IPS DF 4.7 (cell line): ENCODE data around the gene LASP1.

Source experiments
- DNase-seq: peaks from one replicate; pipeline ENCODE4 v3.0.0-alpha.2; 2013; ENCODE audit warnings: low spot score; ENCODE audit errors: extremely low read depth

Gene LASP1

DNA sequence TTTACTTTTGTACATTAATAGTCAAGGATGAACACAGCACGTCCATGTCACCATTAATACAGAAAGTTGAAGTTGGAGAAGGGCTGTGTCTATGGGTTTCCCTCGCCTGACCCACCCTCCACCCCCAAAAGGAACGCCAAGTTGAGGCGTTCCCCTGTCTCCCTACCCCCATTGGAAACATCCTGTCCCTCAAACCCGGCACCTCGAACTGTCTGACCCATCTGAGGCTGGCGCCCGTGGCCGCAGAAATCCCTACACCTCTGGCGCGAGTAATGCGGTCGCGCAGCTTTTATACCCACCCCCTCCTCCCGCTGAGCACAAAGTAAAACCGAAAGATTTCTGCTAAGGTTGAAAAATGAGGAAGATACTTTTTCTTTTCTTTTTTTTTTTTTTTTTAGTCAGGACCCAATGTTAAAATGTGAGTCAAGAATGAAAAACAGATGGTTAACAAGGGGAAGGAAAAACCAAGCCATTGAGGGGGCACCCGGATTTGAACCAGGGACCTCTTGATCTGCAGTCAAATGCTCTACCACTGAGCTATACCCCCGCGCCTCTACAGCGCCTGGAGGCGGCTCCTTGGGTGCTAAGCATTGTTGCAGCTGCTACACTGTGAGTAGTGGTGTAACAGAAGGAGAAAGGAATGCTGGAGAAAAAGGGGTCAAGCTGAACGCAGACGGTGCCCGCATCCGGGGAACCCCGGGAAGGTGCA is 887 bp upstream of the LASP1 start:
- no peak for DNase-seq

DNA sequence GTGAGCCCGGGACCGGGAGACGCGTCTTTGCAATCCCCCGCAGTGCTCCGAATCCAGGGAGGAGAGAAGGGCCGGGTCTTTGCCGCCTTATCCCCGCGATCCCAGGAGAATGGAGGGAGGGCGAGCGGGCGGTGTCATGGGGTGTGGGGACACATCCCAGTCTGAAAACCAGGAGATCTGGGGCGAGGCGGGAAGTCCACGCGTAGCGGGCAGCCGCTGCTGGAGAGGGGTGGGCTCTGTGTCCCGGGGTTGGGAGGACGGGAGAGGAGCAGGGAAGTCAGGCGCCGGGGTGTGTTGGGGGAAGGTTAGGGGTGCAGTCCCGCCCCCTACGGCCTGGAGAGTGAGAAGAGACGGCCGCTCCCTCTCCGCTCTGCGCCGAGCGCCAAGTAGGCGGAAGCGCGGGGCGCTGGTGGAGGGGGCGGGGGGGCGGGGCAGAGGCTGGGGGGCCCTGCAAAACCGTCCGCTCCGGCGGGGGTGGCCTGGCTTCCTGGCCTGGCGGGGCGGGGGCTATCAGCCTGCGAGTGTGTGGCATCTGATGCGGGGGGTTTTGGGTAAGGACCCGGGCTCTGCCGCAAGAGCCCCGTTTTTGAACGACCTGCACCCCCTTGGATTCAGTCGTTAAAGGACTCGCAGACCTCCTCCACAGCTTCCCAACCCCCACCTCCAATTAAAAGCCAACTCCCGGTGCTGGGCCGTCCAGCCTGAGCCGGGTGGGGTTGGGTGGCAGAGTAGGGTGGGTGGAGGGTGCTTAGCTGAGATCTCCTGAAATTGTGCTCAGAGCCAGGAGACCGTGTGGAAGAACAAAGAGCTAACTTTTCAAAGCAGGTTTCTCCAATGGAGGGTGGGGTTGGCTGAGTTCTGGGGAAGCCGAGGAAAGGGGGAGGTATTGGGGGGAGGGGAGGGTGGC is 654 bp downstream of the LASP1 start:
- DNase-seq, result no peak

DNA sequence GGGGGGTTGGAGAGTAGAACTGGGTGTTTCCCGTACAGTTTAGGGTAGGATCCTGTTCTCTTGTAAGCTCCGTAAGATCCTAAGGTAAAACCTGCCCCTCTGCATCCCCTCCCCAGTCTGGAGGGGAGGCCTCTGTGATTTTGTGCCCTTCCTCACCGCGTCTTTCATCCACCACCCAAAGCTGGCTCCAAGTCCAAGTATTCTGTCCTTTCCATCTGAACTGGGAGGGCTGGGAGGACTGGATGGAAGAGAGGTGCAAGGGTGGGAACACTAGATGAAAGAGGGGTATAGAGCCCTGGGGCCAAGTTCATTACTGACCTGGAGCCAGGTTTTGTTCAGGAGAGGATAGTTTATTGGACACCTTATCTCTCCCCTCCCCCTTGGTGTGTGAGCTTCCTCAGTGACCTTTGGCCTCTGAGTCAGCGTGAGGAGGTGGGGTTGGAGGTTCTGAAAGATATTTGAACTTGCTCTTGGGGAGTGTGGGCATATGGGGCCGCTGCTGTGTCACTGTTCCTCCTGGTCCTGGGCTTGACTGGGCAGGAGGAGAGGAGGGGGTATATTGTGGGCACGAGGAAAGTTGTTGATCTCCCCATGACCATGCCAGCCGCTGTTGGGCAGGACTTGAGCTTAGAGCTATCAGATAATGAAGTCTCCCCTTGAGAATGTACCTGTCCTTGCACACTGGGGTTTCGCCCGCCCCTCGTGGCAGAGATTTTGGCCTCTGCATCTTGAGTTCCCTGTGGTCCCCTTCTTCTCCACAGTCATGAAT is 1.6 kb downstream of the LASP1 start:
- no peak for DNase-seq

DNA sequence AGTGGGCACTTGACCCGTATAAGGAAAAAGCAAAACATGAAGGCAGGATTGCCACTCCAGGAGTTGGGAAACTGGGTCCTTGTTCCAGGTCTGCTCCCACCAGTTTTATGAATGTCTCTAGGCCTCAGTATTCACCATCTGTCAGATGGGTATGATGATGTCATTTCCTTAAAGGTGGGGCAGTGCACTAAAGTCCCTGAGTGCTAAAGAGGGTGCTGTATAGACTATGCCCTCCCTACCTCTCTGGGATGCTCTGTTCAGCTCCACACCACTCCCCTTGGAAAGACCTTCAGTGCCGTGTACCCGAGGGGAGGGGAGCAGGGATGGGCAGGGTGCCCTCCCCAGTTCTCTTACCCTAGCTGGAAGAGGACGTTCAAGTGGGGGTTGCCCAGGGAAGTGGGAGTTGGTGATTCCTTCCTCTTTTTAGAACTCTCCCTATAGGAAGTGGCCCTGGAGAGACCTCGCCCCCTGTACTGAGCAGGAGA is 2.2 kb downstream of the LASP1 start:
- no peak for DNase-seq

DNA sequence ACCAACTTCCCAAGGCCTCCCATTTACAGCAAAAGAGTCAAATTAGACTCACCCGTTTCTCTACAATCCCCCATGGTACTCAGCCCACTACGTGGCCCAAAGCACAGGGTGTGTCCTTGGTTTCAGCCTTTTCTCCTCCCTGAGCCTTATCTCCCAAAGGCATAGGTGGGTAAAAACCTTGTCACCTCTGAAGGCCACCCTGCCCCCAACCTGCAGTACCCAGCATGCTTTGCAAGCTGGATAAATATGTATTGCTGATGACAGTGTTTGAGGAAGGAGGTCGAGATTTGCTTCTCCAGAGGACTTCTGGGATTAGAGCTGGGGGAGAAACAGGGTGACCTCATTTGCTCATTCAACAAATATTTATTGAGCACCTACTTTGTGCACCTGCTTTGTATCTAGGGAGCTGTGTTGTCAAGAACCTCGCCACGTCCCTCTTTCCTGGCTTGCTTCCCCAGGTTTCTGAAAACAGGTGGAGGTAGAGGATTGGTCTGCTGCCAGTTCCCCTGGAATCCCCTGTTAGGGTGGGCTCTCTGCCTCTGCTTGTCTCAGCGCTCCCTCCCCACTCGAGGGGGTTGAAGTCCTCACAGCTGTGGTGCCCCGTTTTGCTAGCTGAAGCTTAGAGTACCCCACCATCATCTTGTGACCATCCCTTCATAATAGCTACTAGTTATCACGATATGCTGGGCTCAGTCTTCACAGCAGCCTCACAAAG is 3.0 kb downstream of the LASP1 start:
- DNase-seq, result no peak

DNA sequence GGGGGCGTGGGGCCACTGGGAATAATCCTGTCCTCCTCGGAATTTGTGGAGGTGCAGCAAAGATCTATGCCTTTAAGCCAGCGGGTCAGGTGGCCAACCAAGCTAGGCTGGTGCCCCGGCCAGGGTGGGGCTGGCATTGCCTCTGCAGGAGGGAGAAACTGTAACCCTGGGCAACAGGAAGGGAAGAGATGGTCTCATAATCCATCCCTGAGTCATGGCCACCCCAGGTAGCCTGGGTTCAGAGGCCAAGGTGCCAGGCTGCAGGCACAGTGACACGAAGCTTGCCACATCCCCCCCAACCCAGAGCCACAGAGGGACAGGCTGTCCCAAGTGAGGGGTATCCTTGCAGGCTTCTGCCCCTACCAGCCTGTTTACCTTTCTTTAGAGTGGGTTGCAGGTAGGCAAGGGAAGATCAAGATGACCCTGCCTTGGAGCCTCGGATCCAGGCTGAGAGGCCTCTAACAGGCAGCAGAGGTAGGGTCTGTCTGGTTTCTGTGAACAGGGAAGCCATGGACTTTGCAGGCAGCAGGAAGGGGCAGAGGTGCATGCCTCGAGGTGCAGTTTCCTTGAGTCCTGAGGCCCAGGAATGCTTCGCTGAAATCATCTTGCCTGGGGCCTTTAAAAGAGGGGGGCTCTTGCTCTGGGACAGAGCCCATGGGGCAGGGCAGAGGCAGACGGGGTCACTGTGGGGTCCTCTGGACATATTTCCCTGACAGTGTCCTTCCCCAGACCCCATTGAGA is 4.0 kb downstream of the LASP1 start:
- DNase-seq, result no peak

DNA sequence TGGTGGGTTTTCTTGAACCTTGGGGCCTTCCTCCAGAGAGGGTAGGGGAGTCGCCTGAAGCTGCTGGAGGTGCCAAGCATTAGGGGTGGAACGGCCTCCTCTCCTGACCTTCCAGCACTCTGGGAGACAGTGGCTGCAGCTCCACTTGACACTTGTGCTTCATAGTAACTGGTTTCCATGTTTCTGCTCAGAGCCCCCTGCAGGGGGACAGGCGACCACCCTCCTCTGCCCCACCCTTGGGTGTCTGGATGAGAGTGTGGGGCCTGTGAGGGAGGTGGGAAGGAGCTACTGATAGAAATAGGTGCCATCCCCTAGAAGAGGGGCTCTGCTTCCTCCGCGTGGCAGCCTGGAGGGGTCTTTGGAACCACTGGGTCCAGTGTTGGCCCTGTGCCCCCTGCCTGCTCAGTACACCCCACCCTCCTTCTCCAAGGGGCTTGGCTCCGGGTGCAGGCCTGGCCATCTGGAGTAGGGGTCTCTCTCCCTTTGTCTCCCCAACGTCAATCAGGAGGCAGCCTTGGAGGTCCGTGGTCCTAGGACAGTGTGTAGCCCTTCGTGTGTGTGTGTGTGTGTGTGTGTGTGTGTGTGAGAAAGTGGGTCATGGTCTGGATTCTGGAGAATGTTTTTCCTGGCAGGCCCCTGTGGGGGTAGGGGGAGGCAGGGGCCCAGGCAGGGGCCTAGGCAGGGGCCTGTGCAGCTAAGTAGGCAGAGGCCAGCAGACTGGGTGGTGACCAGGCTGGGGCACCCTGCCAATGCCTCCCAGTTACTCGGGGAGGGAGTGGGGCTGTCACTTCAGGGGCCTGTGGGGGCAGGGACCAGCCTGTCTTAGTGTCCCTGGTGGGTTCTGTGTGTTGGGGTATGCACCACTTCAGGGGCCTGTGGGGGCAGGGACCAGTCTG is 4.9 kb downstream of the LASP1 start:
- no peak for DNase-seq

DNA sequence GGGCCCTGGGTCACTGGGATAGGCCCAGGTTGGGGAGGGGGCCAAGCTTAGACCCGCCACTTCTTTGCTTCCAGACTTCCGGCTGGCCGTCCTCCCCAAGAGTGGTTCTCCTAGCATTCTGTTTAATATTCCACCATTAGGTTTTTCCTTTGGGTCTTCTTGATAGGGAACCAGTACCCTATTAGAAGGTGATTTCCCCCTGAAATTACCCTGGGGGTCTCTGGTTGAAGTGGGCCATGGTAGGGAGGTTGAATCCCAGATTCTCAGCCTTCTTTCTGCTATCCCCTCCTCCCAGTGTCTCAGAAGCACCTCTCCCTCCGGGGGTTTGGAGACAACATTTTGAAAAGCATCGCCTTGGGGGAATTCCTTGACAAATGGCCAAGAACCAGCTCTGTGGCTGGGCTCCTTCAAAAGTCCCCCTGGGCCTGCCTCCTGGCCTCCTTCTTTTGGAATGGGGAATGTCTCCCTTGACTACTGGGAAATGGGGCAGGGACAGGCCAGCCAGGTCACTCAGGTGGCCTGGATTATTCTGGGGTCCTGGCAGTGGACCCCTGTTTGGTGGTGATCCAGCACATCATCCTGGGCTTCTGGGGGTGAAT is 5.7 kb downstream of the LASP1 start:
- DNase-seq, result no peak

DNA sequence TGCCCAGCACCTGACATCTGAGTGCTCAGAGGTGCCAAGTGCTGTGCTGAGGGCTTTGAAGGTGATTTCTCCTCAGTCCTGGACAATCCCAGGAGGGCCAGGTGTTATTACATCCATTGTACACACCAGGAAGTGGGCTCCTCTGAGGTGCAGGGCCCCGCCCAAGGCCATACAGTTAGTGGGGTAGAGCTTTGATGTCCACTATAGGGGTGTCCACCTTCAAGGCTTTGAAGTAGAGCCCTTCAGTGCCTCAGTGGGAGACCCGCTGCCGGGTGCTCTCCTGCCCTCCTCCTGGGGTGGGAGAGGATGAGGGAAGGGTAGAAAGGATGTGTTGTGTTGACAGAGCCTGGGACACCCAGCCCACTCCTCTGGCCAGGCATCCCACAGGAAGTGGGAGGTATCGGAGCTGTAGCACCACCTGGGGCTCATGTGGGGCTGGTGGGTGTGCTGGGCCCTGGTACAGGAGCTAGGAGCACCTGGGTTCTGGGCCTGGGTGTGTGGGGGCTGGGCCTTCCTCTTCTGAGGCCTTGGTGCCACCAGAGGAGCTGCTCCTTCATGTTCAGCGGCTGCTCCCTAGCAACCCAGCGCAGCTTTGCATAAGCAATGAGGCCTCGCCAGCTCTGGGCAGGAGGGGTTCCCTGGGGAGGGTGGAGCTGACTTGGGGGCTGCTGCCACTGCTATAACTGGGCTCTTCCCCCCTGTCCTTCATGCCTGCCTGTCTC is 7.4 kb downstream of the LASP1 start:
- no peak for DNase-seq

DNA sequence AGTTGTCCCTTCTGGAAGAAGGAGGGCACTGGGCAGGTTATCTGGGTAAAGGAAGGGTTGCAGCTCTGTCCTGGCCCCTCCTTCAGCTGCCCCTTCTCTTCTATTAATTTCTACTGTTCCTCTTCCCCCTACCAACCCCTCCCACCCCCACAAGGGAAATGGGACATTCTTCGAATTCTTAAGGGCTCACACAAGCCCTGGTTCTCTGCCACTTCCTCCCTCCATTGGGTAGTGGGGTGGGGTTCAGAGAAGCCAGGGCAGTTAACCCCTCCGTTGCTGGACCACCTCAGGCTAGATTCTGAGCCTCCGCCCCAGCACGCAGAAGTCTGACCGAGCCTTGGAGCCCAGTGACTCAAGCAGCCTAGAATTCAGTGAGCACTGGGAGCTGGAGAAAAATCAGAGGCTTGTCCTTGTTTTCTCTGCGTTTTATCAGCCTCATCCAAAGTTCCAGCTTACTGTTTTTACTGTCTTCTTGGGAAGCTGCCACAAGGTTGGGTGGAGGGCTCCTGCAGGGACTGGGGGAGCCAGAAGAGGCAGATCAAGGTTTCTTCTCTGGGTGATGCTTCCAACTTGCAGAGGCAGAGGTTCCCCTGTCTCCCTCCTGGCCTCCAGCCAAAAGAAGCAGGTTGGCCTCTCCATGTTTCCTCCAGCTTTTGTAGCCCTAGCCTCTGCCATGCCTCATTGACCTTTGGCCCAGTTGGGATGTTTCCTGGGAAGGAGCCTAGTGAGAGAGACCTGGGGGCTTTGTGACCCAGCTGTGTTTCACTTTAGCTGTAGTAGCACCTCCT is 10.2 kb downstream of the LASP1 start:
- DNase-seq, result peak; percentile 92

DNA sequence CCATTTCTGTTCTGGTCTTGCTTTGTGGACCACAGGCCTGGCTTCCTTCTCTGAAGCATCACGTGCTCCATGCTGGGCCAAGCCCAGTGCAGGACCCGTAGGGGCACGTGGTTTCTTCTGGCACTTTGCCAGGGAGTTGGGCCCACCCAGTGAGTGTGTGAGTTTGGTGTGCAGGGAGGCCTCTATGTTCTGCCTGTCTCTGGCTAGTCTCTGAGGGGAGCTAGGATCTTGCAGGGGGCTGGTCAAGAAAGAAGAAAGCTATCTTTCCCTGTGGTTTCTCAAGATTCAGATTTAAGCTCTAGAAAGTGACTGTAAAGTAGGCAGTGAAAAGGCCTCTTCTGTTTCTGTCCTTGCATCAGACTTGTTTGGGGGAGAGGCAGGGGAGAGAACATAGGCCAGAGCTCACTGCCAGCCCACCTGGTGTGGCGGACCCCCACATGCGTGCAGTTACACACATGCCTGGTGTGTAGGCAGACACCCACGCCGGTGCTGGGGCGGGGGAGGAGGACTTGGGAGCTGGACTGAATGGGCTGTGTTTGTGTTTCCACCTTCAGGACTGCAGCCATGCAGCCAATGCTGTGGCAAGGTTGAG is 11.8 kb downstream of the LASP1 start:
- DNase-seq, result no peak

DNA sequence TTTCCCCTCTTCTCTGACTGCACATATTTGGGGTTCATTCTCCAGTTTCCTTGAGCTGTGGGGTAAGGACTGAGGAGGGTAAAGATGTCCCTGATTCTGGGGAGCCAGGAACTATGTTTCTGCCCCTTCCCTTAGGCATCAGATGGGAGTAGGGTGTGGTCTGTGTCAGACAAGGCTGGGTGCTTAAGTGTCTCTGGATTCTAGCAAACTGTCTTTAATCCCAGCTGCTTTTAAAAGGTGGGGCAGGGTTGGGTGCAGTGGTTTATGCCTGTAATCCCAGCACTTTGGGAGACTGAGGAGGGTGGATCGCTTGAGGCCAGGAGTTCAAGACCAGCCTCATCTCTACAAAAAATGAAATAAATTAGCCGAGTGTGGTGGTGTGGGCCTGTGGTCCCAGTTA is 13.0 kb downstream of the LASP1 start:
- DNase-seq, result no peak

DNA sequence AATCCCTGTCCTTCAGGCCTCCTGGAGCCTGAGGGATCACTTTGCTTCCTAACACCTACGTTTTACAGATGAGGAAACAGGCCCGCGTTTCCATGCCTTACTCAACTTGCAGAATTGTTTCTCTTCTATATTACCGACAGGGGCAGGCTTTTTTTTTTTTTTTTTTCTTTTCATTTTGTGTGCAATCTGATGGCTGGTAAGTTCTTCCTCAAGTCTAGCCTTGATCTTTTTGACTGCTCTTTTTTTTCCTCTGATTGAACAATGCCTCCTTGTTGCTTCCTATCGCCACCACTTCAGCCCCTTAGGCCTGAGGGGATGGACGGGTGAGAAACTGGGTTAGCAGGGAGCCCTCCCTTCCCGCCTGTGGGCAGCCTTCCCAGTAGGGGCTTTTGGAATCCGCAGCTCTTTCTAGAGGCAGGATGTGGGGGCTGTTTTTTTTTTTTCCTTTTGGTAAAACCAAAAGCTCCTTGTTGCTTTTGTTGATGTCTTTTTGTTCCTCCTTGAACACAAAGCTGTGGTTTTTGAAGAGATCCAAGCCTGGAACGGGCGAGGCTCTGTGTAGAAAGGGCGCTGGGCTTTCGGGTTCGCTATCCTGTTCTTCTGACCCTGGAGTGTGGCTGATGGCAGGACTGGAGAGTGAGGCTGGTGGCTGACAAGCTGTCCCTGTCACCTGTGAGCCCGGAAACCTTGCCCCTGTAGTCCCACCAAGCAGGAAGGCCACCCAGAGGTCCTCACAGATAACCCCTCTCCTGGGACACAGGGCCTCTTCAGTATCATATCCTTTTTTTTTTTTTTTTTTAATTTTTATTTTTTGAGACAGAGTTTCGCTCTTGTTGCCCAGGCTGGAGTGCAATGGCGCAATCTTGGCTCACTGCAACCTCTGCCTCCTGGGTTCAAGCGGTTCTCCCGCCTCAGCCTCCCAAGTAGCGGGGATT is 14.0 kb downstream of the LASP1 start:
- no peak for DNase-seq

DNA sequence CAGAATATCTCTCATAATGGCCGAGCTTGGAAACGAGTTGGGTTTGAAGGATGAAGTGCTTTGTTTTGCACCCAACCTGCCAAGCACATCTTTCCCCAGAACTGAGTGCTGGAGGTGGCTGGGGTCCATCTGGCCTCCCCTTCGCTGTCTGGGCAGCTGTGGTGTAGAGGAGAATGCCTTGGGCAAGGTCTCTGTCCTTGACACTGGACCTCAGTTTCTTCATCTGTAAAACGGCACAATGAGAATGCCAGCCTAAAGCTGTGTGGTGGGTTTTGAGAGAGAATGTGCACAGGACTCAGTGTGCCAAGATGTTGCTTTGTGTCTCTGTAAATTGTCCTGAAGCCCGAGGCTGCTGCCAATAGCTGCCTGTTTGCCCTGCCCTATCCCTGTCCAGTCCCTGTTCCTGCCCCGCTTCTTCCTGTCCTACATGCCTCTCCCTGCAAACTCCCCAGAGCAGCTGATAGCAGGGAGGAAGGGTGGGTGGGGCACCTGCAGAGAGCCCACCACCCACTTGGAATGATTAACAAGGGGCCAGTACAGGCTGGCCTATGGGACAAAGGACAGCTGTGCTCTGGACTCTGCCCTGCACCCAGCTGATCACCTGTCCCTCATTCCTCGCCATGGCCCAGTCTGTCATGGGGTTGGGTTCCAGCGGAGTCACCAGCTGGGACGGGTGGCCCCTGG is 15.3 kb downstream of the LASP1 start:
- no peak for DNase-seq
